GM11168 (cell line): ENCODE data around the gene ZNF354B.
"Not testable (repeated sequence)": the region's sequence is repeated elsewhere in the genome, so short reads cannot be mapped to it uniquely, and the experiment has no call there.

Experiments used
- in situ Hi-C: fragments of 300-500 bp; cut with MboI; formaldehyde crosslinking; loops from one replicate; pipeline ENCODE4 v1.12.0; 2022; ENCODE audit warnings: low sequenced_read_pairs; ENCODE audit not compliant: unreplicated experiment

The ZNF354B gene

GRCh38 chr5:178883115-178883694, 23.5 kb downstream of the ZNF354B start:
- in situ Hi-C loops: not testable (repeated sequence)

DNA sequence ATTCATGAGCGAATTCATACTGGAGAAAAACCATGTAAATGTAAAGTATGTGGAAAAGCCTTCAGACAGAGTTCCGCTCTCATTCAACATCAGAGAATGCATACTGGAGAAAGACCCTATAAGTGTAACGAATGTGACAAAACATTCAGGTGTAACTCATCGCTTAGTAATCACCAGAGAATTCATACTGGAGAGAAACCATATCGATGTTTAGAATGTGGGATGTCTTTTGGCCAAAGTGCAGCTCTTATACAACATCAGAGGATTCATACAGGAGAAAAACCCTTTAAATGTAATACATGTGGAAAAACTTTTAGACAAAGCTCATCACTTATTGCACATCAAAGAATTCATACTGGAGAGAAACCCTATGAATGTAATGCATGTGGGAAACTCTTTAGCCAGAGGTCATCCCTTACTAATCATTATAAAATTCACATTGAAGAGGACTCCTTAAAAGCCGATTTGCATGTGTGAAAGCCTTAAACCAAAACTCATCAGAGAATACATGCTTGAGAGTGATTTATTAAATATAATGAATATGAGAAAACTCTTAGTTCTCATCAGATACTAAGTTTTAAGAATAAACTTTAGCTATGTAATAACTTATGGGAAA, 24.2 kb downstream of the ZNF354B start:
- in situ Hi-C loops: no loop called here

DNA sequence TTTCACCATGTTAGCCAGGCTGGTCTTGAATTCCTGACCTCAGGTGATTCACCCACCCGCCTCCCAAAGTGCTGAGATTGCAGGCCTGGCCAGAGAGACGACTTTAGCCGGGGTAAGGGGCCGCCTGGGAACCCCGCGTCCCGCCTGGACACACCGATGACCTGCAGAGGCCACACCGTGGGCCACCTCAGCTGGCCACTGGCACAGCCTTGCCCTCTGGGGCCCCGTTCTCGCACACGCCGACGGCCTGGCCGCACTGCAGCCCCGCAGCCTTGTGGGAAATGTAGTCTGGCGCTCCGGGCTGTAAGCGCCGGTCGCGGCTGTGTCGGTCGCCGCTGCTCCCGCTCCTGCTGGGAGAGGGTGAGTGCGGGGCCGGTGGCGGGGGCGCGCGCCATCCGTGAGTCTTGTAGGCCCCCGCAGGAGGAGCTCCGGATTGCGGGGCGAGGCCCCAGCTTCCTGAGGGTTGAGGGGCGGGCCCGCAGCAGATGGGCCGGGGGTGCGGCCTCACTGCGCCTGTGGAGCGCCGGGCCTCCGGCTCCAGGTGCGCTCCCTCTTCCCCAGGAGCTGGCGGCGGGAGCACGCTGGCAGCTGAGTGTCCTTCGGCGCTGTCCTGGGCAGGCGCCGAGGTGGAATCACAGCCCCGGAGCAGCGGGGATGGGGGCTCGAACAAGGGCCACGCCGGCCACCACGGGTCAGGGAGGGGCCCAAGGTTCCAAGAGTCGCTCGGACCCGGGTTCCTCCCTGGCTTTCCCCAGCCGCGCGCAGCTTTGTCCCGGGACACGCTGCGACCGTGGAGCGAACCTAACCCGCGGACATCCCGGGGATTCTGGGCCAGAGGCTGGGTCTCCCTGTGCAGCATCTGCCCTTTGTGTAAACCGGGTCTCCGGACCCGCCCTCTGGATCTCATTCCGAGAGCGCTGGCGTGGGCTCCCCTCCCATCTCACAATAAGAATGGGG, 36.1 kb downstream of the ZNF354B start, which contains the start of gene ZFP2:
ZFP2 (plus strand) TSS at position 299 of the 957 bp plus-strand sequence. CDS start 35,401 bp downstream, outside the sequence.
- in situ Hi-C loops: no loop called here

DNA sequence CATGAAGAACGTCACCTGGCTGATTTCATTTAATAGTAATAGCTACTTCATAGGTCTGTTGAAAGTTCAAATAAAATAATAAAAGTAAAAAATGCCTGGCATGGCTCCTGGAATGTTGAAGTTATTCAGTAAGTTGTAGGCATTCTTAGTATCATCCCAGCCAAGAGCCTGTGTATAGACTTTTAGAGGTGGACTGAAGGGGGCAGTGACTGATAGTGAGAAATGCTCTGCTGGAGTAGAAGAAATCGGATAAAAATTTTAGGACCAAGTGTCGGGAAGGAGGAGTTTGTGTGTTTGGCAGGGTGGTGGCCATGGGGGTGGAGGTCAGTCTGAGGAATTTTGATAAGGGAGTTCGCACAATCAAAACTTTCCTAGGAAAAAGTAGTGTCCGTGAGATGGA, 39.5 kb downstream of the ZNF354B start:
- in situ Hi-C loops: no loop called here

DNA sequence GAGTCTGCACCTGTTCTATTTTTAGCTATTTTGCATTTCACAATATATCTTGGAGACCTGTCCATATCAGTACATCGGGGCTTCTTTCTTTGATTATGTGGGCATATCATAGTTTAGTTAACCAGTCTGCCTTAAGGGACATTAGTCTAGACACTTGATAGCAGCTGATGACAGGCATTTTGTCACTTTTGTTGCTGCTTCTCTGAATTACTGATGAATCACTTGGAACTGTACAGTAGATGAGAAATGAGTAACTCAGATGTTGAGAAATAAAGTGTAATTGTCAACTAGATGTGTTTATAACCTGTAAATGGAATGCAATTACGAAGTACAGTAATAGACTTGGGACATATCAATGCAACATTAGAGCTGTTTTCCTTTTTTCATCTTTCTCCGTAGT, 43.1 kb downstream of the ZNF354B start:
- in situ Hi-C loops: no loop called here

DNA sequence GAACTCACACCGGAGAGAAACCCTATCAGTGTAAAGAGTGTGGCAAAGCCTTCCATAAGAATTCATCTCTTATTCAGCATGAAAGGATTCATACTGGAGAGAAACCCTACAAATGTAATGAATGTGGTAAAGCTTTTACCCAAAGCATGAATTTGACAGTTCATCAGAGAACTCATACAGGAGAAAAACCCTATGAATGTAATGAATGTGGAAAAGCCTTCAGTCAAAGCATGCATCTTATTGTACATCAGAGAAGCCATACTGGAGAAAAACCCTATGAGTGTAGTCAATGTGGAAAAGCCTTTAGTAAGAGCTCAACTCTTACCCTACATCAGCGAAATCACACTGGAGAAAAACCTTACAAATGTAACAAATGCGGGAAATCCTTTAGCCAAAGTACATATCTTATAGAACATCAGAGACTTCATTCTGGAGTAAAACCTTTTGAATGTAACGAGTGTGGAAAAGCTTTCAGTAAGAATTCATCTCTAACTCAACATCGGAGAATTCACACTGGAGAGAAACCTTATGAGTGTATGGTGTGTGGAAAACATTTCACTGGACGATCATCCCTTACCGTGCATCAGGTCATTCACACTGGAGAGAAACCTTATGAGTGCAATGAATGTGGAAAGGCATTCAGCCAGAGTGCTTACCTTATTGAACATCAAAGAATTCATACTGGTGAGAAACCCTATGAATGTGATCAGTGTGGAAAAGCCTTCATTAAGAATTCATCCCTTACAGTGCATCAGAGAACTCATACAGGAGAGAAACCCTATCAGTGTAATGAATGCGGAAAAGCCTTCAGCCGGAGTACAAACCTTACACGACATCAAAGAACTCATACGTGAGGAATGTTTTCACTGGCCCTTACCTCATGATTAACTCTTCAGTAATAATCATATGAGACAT, 72.3 kb downstream of the ZNF354B start:
- in situ Hi-C loops: no loop called here
